A673 (cell line): Measurements from ENCODE around the gene CHERP. TPM values are rescaled to one million over a fixed set of nuclear protein-coding genes. Genes with fewer than 3 reads are reported as not detected.

Experiments used
- BruUV-seq: library from RNA; stranded (reverse); fragments of 400-500 nt; replicated peaks from 2 replicates; lab custom pipeline; 2021; lab: Mats Ljungman, UMichigan
- CTCF ChIA-PET: fragments of 300-600 bp; sonication (Branson Sonifier 250); formaldehyde crosslinking; loops from one replicate; lab custom pipeline; 2022; ENCODE audit warnings: antibody characterized with exemption; lab: Charles Lee
- POLR2A ChIA-PET: fragments of 300-600 bp; sonication (Branson Sonifier 250); formaldehyde crosslinking; loops from one replicate; lab custom pipeline; 2022; ENCODE audit warnings: antibody characterized with exemption; ENCODE audit not compliant: low non-redundant PET; lab: Charles Lee
- DNase-seq: peaks from one replicate; pipeline ENCODE4 v3.0.0-alpha.2; 2015; ENCODE audit warnings: low spot score
- H3K27ac ChIP-seq: fragments of 200-600 bp; sonication (generic); 2 replicates; pipeline ENCODE4 v1.5.1; 2016; ENCODE audit warnings: mixed run types, low read depth, mild to moderate bottlenecking, mixed read lengths, antibody characterized with exemption, low read length; ENCODE audit not compliant: poor library complexity, severe bottlenecking
- H3K27me3 ChIP-seq: fragments of 200-600 bp; sonication (generic); replicated peaks from 2 replicates; pipeline ENCODE4 v1.6.1; 2017; ENCODE audit warnings: mixed run types, low read depth, mild to moderate bottlenecking, mixed read lengths, antibody characterized with exemption, low read length; ENCODE audit not compliant: insufficient read depth, poor library complexity
- H3K36me3 ChIP-seq: fragments of 200-600 bp; sonication (generic); 2 replicates; pipeline ENCODE4 v1.6.1; 2016; ENCODE audit warnings: mixed run types, mild to moderate bottlenecking, mixed read lengths, antibody characterized with exemption, low read length; ENCODE audit not compliant: insufficient read depth, poor library complexity, severe bottlenecking
- H3K4me1 ChIP-seq: fragments of 200-600 bp; sonication (generic); 2 replicates; pipeline ENCODE4 v1.6.1; 2017; ENCODE audit warnings: mixed run types, mild to moderate bottlenecking, mixed read lengths, antibody characterized with exemption, low read length; ENCODE audit not compliant: insufficient read depth, poor library complexity, severe bottlenecking
- H3K4me3 ChIP-seq: fragments of 200-600 bp; sonication (generic); 2 replicates; pipeline ENCODE4 v1.5.1; 2016; ENCODE audit warnings: low read depth, mixed run types, mild to moderate bottlenecking, mixed read lengths, low read length; ENCODE audit not compliant: poor library complexity, severe bottlenecking
- H3K9me3 ChIP-seq: fragments of 200-600 bp; sonication (generic); 2 replicates; pipeline ENCODE4 v1.6.1; 2016; ENCODE audit warnings: mixed run types, low read depth, mild to moderate bottlenecking, mixed read lengths, antibody characterized with exemption, low read length; ENCODE audit not compliant: poor library complexity, severe bottlenecking
- EZH2 ChIP-seq: fragments of 200-600 bp; sonication (generic); IDR thresholded peaks from 2 replicates; pipeline ENCODE4 v1.6.1; 2017; ENCODE audit warnings: borderline replicate concordance, low read depth, mild to moderate bottlenecking, mixed read lengths, antibody characterized with exemption, low read length; ENCODE audit not compliant: poor library complexity, severe bottlenecking
- intact Hi-C: fragments of 100-400 bp; cut with micrococcal nuclease; formaldehyde crosslinking; loops from one replicate; pipeline ENCODE4 v1.10.0; 2022; ENCODE audit not compliant: unreplicated experiment
- total RNA-seq: library from RNA; stranded (reverse); gene quantifications from 2 replicates; pipeline ENCODE4 v1.2.3, GENCODE V29; 2021
- TF ChIP-seq, protein P1 (sequence below): fragments of 300-800, 200-600 bp; sonication (generic); conservative IDR thresholded peaks from 2 replicates; pipeline ENCODE4 v1.5.1; 2017; ENCODE audit warnings: low read depth, mild to moderate bottlenecking, antibody characterized with exemption, low read length, moderate library complexity, mixed read lengths

The CHERP gene
- total RNA-seq, 1 experiment from 2014 or later, result 98.4 TPM

DNA sequence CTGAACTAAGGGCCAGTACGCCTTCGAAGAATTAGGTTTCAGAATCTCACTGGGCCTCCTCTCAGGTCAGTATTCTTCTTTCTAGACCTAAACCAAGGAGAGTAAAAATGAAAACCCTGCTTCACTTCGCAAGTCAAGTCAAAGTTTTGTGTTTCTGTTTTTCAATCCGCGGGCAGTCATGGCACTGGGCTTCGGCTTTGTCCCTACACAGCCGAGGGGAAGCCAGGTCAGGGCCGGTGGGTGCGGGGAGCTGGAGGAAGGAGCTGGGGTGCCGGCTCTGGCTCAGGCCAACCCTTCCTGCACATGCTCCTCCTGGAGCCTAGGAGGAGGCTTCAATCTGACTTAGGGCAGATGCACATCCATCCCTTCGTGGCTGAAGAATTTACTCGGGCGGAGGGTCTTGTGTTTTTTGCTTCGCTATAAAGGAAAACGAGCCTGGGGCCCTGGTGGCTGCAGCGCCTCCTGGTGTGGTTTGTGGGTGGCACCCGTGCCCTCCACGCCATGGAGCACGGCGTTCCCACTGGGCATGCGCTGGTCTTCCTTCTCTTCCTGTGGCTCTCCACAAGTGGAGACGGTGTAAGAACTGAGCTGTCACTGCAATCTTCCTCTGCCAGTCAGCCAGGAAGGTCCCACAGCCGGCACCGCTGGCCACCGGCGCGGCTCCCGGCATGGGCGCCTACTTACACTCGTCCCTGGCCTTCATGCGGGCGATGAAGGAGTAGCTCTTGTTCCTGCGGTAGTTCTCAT, 23.6 kb downstream of the CHERP start:
- no peaks in the 10 kb centered on the region for H3K4me1 ChIP-seq
- DNase-seq, result no peak
- CTCF ChIA-PET, result no interaction called here
- H3K36me3 ChIP-seq, result peaks cover 66% of the 10 kb centered on the region
- H3K9me3 ChIP-seq, result no peaks in the 10 kb centered on the region
- no peak overlapping the region for H3K27ac ChIP-seq
- BruUV-seq, result no TSS peak
- no peaks in the 10 kb centered on the region for H3K27me3 ChIP-seq
- no peak for TF ChIP-seq EZH2
- TF ChIP-seq, protein P1, sequence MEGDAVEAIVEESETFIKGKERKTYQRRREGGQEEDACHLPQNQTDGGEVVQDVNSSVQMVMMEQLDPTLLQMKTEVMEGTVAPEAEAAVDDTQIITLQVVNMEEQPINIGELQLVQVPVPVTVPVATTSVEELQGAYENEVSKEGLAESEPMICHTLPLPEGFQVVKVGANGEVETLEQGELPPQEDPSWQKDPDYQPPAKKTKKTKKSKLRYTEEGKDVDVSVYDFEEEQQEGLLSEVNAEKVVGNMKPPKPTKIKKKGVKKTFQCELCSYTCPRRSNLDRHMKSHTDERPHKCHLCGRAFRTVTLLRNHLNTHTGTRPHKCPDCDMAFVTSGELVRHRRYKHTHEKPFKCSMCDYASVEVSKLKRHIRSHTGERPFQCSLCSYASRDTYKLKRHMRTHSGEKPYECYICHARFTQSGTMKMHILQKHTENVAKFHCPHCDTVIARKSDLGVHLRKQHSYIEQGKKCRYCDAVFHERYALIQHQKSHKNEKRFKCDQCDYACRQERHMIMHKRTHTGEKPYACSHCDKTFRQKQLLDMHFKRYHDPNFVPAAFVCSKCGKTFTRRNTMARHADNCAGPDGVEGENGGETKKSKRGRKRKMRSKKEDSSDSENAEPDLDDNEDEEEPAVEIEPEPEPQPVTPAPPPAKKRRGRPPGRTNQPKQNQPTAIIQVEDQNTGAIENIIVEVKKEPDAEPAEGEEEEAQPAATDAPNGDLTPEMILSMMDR, result peak; percentile 28; the same call in 1 of the 2 replicates
- POLR2A ChIA-PET, result no interaction called here
- intact Hi-C loops, result no loop called here
- H3K4me3 ChIP-seq, result no peak overlapping the region

DNA sequence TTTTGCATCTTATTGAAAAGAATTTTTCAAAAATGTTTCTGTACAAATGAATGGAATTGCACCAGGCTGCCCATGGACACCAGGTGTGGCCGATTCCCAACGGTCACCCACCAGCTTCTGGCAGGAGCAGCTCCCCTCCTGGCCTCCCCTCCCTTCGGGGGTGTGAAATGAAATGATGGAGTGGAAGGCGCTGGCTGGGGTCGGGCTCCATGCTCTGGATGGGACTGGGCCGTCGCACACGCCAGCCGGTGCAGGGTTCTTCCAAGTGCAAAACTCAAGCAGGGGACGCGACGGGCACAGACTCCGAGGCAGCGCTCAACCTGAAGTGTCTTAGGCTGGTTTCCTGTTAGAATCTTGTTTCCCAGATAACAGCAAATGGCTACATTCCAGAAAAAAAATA, 24.2 kb downstream of the CHERP start:
- intact Hi-C loops, result no loop called here
- Histone ChIP-seq H3K9me3 (no peaks in the 10 kb centered on the region), H3K4me3 (no peak overlapping the region), H3K27me3 (no peaks in the 10 kb centered on the region), H3K36me3 (peaks cover 61% of the 10 kb centered on the region), H3K4me1 (no peaks in the 10 kb centered on the region), H3K27ac (no peak overlapping the region)
- ChIA-PET POLR2A (no interaction called here), CTCF (no interaction called here)
- TSS peak; percentile 93 for BruUV-seq
- DNase-seq, result no peak
- TF ChIP-seq, protein P1, result no peak
- no peak for TF ChIP-seq EZH2

DNA sequence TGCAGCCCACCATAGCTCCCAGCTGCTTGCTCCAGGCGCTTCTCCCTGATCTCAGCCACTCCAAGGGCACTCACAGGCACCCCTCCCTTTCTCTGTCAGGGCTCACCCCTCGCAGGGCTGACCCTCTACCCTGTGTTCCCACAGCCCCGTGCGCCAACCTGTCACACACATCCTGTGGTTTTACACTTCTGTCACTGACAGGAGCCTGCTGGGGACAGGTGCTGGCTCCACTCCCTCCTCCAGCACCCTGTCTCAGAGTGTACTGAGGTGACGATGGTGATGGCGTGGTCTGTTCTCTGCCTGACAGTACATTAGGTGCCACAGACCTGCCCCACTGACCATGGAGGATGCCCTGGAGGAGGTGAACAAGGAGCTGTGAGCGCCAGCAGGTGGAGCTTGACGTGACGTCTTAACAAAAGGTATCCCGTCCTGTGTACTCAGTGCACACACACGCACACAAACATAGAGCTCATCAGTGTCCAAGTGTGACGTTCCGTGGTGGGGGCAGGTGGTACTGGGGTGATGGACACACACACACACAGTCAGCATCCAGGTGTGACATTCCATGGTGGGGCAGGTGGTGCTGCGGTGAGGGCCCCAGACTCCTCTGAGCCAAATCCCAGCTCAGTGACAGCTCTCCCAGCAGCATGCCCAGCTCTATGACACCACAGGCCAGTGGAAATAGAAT, 25.2 kb downstream of the CHERP start:
- TF ChIP-seq, protein P1, result no peak
- no peak for TF ChIP-seq EZH2
- Histone ChIP-seq H3K27me3 (no peaks in the 10 kb centered on the region), H3K9me3 (no peaks in the 10 kb centered on the region), H3K27ac (no peak overlapping the region), H3K4me1 (no peaks in the 10 kb centered on the region), H3K4me3 (no peak overlapping the region), H3K36me3 (peaks cover 55% of the 10 kb centered on the region)
- CTCF ChIA-PET, result no interaction called here
- POLR2A ChIA-PET, result no interaction called here
- no peak for DNase-seq
- no TSS peak for BruUV-seq
- intact Hi-C loops, result no loop called here
